Thoracic aorta (tissue), 2 donors: ENCODE results near the gene MAPK4. TPM values are rescaled to one million over a fixed set of nuclear protein-coding genes. Genes with fewer than 3 reads are reported as not detected.

ENCODE experiments used
- ATAC-seq: fragments of 150-250 bp; one replicate; pipeline ENCODE4 v1.8.0; 2017; ENCODE audit warnings: low read depth; ENCODE audit not compliant: insufficient number of reproducible peaks, low FRiP score
- DNase-seq: peaks from one replicate; pipeline ENCODE4 v3.0.0-alpha.2; 2020; ENCODE audit warnings: low spot score
- H3K27ac ChIP-seq, 2 donors: fragments of 200-600 bp; sonication (generic); 1 replicate in 1 of 2; 2 replicates in 1 of 2; pipeline ENCODE4 v1.5.1; 2016; ENCODE audit warnings: mild to moderate bottlenecking in 2 of 2, moderate library complexity in 2 of 2
- H3K27me3 ChIP-seq: fragments of 200-600 bp; sonication (generic); replicated peaks from 2 replicates; pipeline ENCODE4 v1.6.0; 2016; ENCODE audit warnings: mild to moderate bottlenecking; ENCODE audit not compliant: insufficient read depth
- H3K36me3 ChIP-seq: fragments of 200-600 bp; sonication (generic); one replicate; pipeline ENCODE4 v1.5.1; 2016
- H3K4me1 ChIP-seq, 2 donors: fragments of 200-600 bp; sonication (generic); 1 replicate in 1 of 2; 2 replicates in 1 of 2; pipeline versions ENCODE4 v1.5.1 to v1.6.0; 2016; ENCODE audit warnings: low read depth in 2 of 2, mild to moderate bottlenecking in 1 of 2; ENCODE audit not compliant: control insufficient read depth in 1 of 2
- H3K4me3 ChIP-seq: fragments of 200-600 bp; sonication (generic); 2 replicates; pipeline ENCODE4 v1.5.1; 2016; ENCODE audit warnings: mild to moderate bottlenecking
- H3K9me3 ChIP-seq: fragments of 200-600 bp; sonication (generic); 2 replicates; pipeline ENCODE4 v1.5.1; 2016
- total RNA-seq, 2 donors: library from RNA; depleted of rRNA; stranded (reverse); fragments of >200 nt; gene quantifications; one replicate each; pipeline versions ENCODE4 v1.1.0 to v1.2.3, GENCODE V29; 2016
- TF ChIP-seq, protein P1 (sequence below): fragments of 200-600 bp; sonication (generic); IDR thresholded peaks from one replicate; pipeline ENCODE4 v1.5.1; 2019; ENCODE audit warnings: antibody characterized with exemption

The MAPK4 gene
- total RNA-seq, 2 donors from 2014 or later, result 1.5 to 4.0 TPM

DNA sequence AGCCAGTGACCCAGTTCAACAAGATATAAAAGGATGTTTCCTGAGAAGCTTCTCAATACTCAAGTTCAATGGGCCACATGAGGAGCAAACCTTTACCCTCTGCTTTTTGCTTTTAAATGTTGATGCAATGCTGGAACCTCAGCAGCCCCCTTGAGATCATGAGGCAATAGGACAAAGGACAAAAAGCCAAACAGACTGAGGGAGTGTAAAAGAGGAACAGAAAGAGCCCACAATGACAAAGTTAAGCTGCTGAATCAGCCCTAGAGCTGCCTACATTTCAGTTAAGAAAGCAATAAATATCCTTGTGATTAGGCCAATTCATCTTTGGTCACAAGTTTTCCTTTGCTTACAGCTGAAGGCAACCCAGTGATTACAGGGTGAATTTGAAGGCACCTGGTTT is 183.1 kb downstream of the MAPK4 start:
- Histone ChIP-seq H3K27me3 (no peaks in the 10 kb centered on the region), H3K9me3 (peaks cover 4% of the 10 kb centered on the region), H3K36me3 (no peaks in the 10 kb centered on the region), H3K27ac (no peak overlapping the region), H3K4me3 (no peak overlapping the region), H3K4me1 (no peaks in the 10 kb centered on the region)
- ATAC-seq (no peak), DNase-seq (no peak)
- TF ChIP-seq, protein P1, sequence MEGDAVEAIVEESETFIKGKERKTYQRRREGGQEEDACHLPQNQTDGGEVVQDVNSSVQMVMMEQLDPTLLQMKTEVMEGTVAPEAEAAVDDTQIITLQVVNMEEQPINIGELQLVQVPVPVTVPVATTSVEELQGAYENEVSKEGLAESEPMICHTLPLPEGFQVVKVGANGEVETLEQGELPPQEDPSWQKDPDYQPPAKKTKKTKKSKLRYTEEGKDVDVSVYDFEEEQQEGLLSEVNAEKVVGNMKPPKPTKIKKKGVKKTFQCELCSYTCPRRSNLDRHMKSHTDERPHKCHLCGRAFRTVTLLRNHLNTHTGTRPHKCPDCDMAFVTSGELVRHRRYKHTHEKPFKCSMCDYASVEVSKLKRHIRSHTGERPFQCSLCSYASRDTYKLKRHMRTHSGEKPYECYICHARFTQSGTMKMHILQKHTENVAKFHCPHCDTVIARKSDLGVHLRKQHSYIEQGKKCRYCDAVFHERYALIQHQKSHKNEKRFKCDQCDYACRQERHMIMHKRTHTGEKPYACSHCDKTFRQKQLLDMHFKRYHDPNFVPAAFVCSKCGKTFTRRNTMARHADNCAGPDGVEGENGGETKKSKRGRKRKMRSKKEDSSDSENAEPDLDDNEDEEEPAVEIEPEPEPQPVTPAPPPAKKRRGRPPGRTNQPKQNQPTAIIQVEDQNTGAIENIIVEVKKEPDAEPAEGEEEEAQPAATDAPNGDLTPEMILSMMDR, result no peak

GRCh38 chr18:50744253-50744652 is 184.4 kb downstream of the MAPK4 start:
- Histone ChIP-seq H3K27ac (no peak overlapping the region), H3K4me1 (no peaks in the 10 kb centered on the region), H3K27me3 (no peaks in the 10 kb centered on the region), H3K4me3 (no peak overlapping the region), H3K9me3 (peaks cover 4% of the 10 kb centered on the region), H3K36me3 (no peaks in the 10 kb centered on the region)
- ATAC-seq (no peak), DNase-seq (no peak)
- TF ChIP-seq, protein P1, result no peak

- TF ChIP-seq, protein P1, result no peak
- ATAC-seq (no peak), DNase-seq (no peak)
- Histone ChIP-seq H3K9me3 (peaks cover 4% of the 10 kb centered on the region), H3K27me3 (no peaks in the 10 kb centered on the region), H3K36me3 (no peaks in the 10 kb centered on the region), H3K4me3 (no peak overlapping the region), H3K4me1 (no peaks in the 10 kb centered on the region), H3K27ac (no peak overlapping the region)
Observed at GRCh38 chr18:50745945-50746344, 186.1 kb downstream of the MAPK4 start.

GRCh38 chr18:50747849-50748242 is 188.0 kb downstream of the MAPK4 start:
- DNase-seq (no peak), ATAC-seq (no peak)
- no peaks in the 10 kb centered on the region for H3K27me3 ChIP-seq
- TF ChIP-seq, protein P1, result no peak
- no peak overlapping the region for H3K27ac ChIP-seq
- peaks cover 2% of the 10 kb centered on the region for H3K9me3 ChIP-seq
- no peak overlapping the region for H3K4me3 ChIP-seq
- H3K36me3 ChIP-seq, result no peaks in the 10 kb centered on the region
- H3K4me1 ChIP-seq, result no peaks in the 10 kb centered on the region

- H3K36me3 ChIP-seq, result no peaks in the 10 kb centered on the region
- TF ChIP-seq, protein P1, result no peak
- H3K9me3 ChIP-seq, result no peaks in the 10 kb centered on the region
- no peak overlapping the region for H3K27ac ChIP-seq
- H3K27me3 ChIP-seq, result no peaks in the 10 kb centered on the region
- DNase-seq (no peak), ATAC-seq (no peak)
- H3K4me3 ChIP-seq, result no peak overlapping the region
- H3K4me1 ChIP-seq, result no peaks in the 10 kb centered on the region
Observed at GRCh38 chr18:50748243-50749229, 188.6 kb downstream of the MAPK4 start.
